Nucleus accumbens (tissue), 56 donors: Measurements from ENCODE around the gene TMEM247.
"Not testable (repeated sequence)": the region's sequence is repeated elsewhere in the genome, so short reads cannot be mapped to it uniquely, and the experiment has no call there.

Experiments used
- DNase-seq, 56 donors: peaks; one replicate each; lab custom pipeline; 2025; lab: John Stamatoyannopoulos, UW

The TMEM247 gene

GRCh38 chr2:46458763-46459500 lies 20.4 kb upstream of the TMEM247 start:
- DNase-seq, result no peak

- DNase-seq, result no peak
These were observed 19.7 kb upstream of the TMEM247 start for GRCh38 chr2:46459694-46460093.

- DNase-seq, result peak in 55 of 56 donors; percentile 22 to 94 (median 80)
These were observed 19.0 kb upstream of the TMEM247 start for GRCh38 chr2:46460241-46460921.

- peak in 52 of 56 donors; percentile 23 to 90 (median 66) for DNase-seq
These were observed 18.2 kb upstream of the TMEM247 start for GRCh38 chr2:46461011-46461674.

GRCh38 chr2:46461709-46462171 lies 17.6 kb upstream of the TMEM247 start:
- peak in 3 of 56 donors; percentile 16 to 39 (median 18) for DNase-seq

- DNase-seq, result no peak
These were observed 16.4 kb upstream of the TMEM247 start for GRCh38 chr2:46462936-46463335.

- no peak for DNase-seq
These were observed 10.2 kb upstream of the TMEM247 start for GRCh38 chr2:46469116-46469515.

GRCh38 chr2:46469700-46470099 lies 9.7 kb upstream of the TMEM247 start:
- DNase-seq, result no peak

- DNase-seq, result no peak
These were observed 9.2 kb upstream of the TMEM247 start for GRCh38 chr2:46470114-46470628.

GRCh38 chr2:46471019-46471583 lies 8.3 kb upstream of the TMEM247 start:
- DNase-seq, result no peak

GRCh38 chr2:46471697-46472096 lies 7.7 kb upstream of the TMEM247 start:
- DNase-seq, result no peak

- not testable (repeated sequence) for DNase-seq
These were observed 7.2 kb upstream of the TMEM247 start for GRCh38 chr2:46472165-46472564.

GRCh38 chr2:46477462-46477861 lies 1.9 kb upstream of the TMEM247 start:
- DNase-seq, result not testable (repeated sequence)

- DNase-seq, result no peak
These were observed 1.4 kb upstream of the TMEM247 start for GRCh38 chr2:46477925-46478324.

GRCh38 chr2:46480562-46480961 lies 1.2 kb downstream of the TMEM247 start:
- DNase-seq, result no peak

- DNase-seq, result no peak
These were observed 2.1 kb downstream of the TMEM247 start for GRCh38 chr2:46481198-46482193.

GRCh38 chr2:46482490-46482889 lies 3.1 kb downstream of the TMEM247 start:
- DNase-seq, result no peak

- no peak for DNase-seq
These were observed 5.6 kb downstream of the TMEM247 start for GRCh38 chr2:46485002-46485401.

GRCh38 chr2:46486436-46486835 lies 7.1 kb downstream of the TMEM247 start:
- no peak for DNase-seq
